ENCODE data around the gene AKAP11.

GRCh38 chr13:42270857-42271215 lies 1.1 kb upstream of the AKAP11 start:
- TF ChIP-seq EZH2phosphoT487 (IDR thresholded peaks at IDR 0.05; ENCODE audit: low read length) (no peak), CTCF (IDR thresholded peaks at IDR 0.05; ENCODE audit: low read length) (no peak)
